ENCODE measurements around the gene TMEM62. TPM values are rescaled to one million over a fixed set of nuclear protein-coding genes. Genes with fewer than 3 reads are reported as not detected.

The TMEM62 gene
- polyA plus RNA-seq, 1 donor (not counting 4 experiments of a cell fraction or from before 2014, with no cell fraction given) = 5.5 TPM

GRCh38 chr15:43105077-43105736, 28.2 kb upstream of the TMEM62 start:
- H3K9ac ChIP-seq (ENCODE audit: control insufficient read depth, extremely low read depth, insufficient read depth, low read length) = peak overlapping the region; percentile 79
- H3K27ac ChIP-seq (ENCODE audit: control insufficient read depth, insufficient read depth, low read length) = peak overlapping the region; percentile 65
- H4K20me1 ChIP-seq (ENCODE audit: control insufficient read depth, extremely low read depth, insufficient read depth, low read length) = no peaks in the 10 kb centered on the region
- H3K4me1 ChIP-seq (ENCODE audit: control insufficient read depth, extremely low read depth, insufficient read depth, low read length) = peaks cover 33% of the 10 kb centered on the region
- DNase-seq (ENCODE audit: low read depth, low spot score) (no peak), FAIRE-seq (no peak)
- H3K9me3 ChIP-seq (ENCODE audit: control insufficient read depth, low read depth, low read length) = no peaks in the 10 kb centered on the region
- no peaks in the 10 kb centered on the region for H3K27me3 ChIP-seq (ENCODE audit: control insufficient read depth, extremely low read depth, insufficient read depth, low read length)
- peak overlapping the region; percentile 65 to 82 (median 81) for H3K4me3 ChIP-seq (ENCODE audit: control insufficient read depth in 2 of 3, extremely low read depth in 1 of 3, insufficient read depth in 2 of 3, low read depth in 1 of 3, low read length in 3 of 3)
- TF ChIP-seq CTCF (optimal IDR thresholded peaks at IDR 0.05 in 1 of 3, IDR thresholded peaks at IDR 0.05 in 1 of 3, conservative IDR thresholded peaks at IDR 0.05 in 1 of 3; ENCODE audit: extremely low read depth in 1 of 3, insufficient read depth in 2 of 3, low read length in 3 of 3) (no peak), EZH2 (IDR thresholded peaks at IDR 0.05; ENCODE audit: low read length) (no peak)
- peak overlapping the region; percentile 93 for H3K4me2 ChIP-seq (ENCODE audit: control insufficient read depth, extremely low read depth, insufficient read depth, low read depth, low read length)
- H3K79me2 ChIP-seq (ENCODE audit: control insufficient read depth, insufficient read depth, low read length) = peaks cover 43% of the 10 kb centered on the region
- H3K9me1 ChIP-seq (ENCODE audit: control insufficient read depth, extremely low read depth, insufficient read depth, low read length) = no peaks in the 10 kb centered on the region
- dilution Hi-C loops (cut with MboI; ENCODE audit: extremely low pct_ligation_motif_present, low sequenced_read_pairs) = no loop called here
- peaks cover 2 to 7% of the 10 kb centered on the region in 2 experiments for H3K36me3 ChIP-seq (ENCODE audit: control insufficient read depth in 2 of 2, extremely low read depth in 1 of 2, insufficient read depth in 2 of 2, low read length in 2 of 2)
- peak overlapping the region; percentile 83 for H2AFZ ChIP-seq (ENCODE audit: control insufficient read depth, low read length)

- Histone ChIP-seq H3K27ac (ENCODE audit: control insufficient read depth, insufficient read depth, low read length) (peak within 1 kb of the TSS; percentile 65), H3K9ac (ENCODE audit: control insufficient read depth, extremely low read depth, insufficient read depth, low read length) (peak within 1 kb of the TSS; percentile 79), H3K27me3 (ENCODE audit: control insufficient read depth, extremely low read depth, insufficient read depth, low read length) (no peaks in the 10 kb centered on the region), H3K9me1 (ENCODE audit: control insufficient read depth, extremely low read depth, insufficient read depth, low read length) (no peaks in the 10 kb centered on the region), H3K79me2 (ENCODE audit: control insufficient read depth, insufficient read depth, low read length) (peaks cover 37% of the 10 kb centered on the region), H3K36me3 (ENCODE audit: control insufficient read depth in 2 of 2, extremely low read depth in 1 of 2, insufficient read depth in 2 of 2, low read length in 2 of 2) (peaks cover 2 to 4% of the 10 kb centered on the region in 2 experiments), H4K20me1 (ENCODE audit: control insufficient read depth, extremely low read depth, insufficient read depth, low read length) (no peaks in the 10 kb centered on the region), H3K4me3 (ENCODE audit: control insufficient read depth in 2 of 3, extremely low read depth in 1 of 3, insufficient read depth in 2 of 3, low read depth in 1 of 3, low read length in 3 of 3) (peak within 1 kb of the TSS; percentile 65 to 82 (median 81)), H3K4me1 (ENCODE audit: control insufficient read depth, extremely low read depth, insufficient read depth, low read length) (peaks cover 26% of the 10 kb centered on the region), H3K4me2 (ENCODE audit: control insufficient read depth, extremely low read depth, insufficient read depth, low read depth, low read length) (peak within 1 kb of the TSS; percentile 93), H3K9me3 (ENCODE audit: control insufficient read depth, low read depth, low read length) (no peaks in the 10 kb centered on the region), H2AFZ (ENCODE audit: control insufficient read depth, low read length) (peak within 1 kb of the TSS; percentile 83)
- peak; percentile 41 for FAIRE-seq
- no peak for TF ChIP-seq CTCF (optimal IDR thresholded peaks at IDR 0.05 in 1 of 3, IDR thresholded peaks at IDR 0.05 in 1 of 3, conservative IDR thresholded peaks at IDR 0.05 in 1 of 3; ENCODE audit: extremely low read depth in 1 of 3, insufficient read depth in 2 of 3, low read length in 3 of 3)
- no peak for TF ChIP-seq EZH2 (IDR thresholded peaks at IDR 0.05; ENCODE audit: low read length)
- dilution Hi-C loops (cut with MboI; ENCODE audit: extremely low pct_ligation_motif_present, low sequenced_read_pairs) = no loop called here
- peak; percentile 59 for DNase-seq (ENCODE audit: low read depth, low spot score)
Observed at GRCh38 chr15:43105778-43106485, 27.5 kb upstream of the TMEM62 start, which contains the start of gene UBR1. TSS of gene UBR1 (minus strand) at chr15:43106038. CDS start at chr15:43106022, 16 bp downstream.
